ENCODE results near the gene ZNF17.
A peak's percentile ranks its signal among the peaks of the same experiment; 100 is the strongest.

Gene ZNF17

DNA sequence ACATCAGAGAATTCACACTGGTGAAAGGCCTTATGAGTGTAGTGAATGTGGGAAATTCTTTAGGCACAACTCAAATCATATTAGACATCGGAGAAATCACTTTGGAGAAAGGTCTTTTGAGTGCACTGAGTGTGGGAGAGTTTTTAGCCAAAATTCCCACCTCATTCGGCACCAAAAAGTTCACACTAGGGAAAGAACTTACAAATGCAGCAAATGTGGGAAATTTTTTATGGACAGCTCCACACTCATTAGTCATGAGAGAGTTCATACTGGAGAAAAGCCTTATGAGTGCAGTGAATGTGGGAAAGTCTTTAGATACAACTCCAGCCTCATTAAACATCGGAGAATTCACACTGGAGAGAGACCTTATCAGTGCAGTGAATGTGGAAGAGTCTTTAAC, 10.1 kb downstream of the ZNF17 start:
- no peak for DNase-seq (ENCODE audit: low read depth in 4 of 4, low spot score in 1 of 4)

DNA sequence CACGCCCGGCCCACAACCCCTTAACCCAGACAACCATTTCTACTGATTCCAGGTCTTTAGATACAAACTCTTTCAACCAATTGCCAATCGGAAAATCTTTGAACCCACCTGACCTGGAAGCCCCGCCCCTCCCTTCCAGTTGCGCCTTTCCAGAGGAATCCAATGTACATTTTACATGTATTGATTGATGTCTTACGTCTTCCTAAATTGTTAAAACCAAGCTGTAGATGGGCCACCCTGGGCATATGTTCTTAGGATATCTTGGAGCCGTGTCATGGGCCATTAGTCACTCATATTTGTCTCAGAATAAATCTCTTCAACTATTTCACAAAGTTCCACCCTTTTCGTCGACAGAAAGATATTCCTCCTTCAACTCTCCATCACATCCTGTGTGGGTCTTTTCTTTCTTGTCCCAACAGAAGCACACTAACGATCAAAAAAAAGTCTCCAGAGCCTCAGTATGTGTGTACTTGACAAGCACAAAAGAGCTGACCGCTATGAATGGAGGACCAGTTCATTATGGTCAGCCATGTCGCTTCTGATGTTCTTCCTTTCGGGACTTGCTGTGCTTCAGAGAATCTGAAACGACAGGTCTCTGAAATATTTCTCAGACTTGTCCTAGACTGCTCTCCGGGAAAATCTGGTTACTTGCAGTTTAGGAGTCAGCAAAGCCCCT, 23.6 kb downstream of the ZNF17 start:
- DNase-seq (ENCODE audit: low read depth in 4 of 4, low spot score in 1 of 4), result peak in 1 of 4 experiments; percentile 3

- peak; percentile 84 to 94 (median 92) for DNase-seq (ENCODE audit: low read depth in 4 of 4, low spot score in 1 of 4)
These were observed 24.4 kb downstream of the ZNF17 start, which contains the start of gene ZNF749 for GRCh38 chr19:57435062-57435978. TSS of gene ZNF749 (plus strand) at chr19:57435325. CDS start at chr19:57435579, 254 bp downstream.

DNA sequence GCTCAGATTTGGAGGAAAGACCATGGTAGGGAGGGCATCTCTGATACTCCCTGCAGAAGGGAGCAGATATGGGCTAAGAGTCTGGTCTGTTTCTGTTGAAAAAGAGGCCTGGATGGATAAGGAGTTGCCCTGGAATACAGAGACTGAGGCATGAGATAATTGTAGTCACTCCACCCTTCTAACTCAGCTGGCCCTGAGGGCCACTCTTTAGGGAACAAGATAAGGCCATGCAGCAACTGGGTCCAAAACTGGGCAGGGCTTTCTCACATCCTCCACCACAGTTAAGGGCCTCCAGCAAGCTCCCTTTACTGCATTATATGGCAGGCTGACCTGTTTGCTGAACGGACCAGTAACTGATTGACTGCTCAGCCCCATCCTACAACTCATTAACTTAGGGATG, 25.5 kb downstream of the ZNF17 start:
- no peak for DNase-seq (ENCODE audit: low read depth in 4 of 4, low spot score in 1 of 4)

- no peak for DNase-seq (ENCODE audit: low read depth in 4 of 4, low spot score in 1 of 4)
These were observed 27.0 kb downstream of the ZNF17 start for GRCh38 chr19:57437931-57438330.

DNA sequence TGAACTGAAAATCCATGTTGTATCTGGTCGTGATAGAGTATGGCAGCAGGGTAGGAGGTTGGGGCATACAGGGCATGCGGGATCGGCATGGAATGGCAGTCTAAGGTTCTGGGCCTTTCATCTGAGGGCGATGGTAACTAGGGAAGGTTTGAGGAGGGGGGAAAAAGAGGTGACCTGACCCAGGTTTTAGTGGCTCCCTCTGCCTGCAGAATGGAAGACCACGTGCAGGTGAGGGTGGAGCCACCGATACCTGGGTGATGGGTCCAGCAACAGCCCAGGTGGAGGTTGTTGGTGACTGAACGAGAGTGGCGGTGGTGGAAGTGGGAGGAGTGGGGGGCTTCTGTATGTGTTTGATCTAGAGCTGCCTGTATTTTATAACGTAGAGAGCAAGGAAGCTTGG, 28.0 kb downstream of the ZNF17 start:
- no peak for DNase-seq (ENCODE audit: low read depth in 4 of 4, low spot score in 1 of 4)

DNA sequence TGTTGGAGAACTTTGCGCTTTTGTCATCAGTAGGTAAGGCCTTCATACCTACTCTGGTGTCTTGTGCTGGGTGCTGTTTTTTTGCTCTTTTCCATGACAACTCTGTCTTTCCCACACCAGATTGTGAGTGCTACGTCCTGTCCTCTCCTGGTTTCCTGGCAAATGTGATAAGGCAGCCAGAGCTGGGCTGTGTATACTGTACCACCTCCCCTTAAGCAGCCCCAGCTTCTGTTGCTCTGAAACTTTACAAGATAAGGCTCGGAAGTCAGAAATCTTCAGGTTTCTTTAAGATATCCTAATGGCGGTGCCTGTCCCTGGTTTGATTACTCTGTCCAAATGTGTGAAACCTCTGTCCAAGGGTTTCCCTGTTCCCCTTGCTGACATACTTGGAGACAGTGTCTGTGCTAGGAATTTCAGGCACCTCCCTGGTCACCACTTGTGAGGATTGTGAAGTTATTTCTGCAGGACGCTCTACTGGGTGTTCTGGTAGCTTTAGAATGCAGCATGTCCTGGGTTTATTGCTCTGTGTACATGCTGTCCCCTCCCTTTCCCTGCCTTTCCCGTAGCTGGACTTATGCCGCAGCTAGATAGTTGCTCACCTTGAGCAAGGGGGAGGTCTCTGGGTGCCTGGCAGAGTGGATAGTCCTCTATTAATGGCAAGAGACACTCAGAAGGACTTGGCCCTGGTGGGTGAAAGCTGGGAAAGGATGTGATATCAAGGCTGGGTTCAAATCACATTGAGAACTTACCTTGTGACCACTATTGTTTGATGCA, 31.2 kb downstream of the ZNF17 start:
- no peak for DNase-seq (ENCODE audit: low read depth in 4 of 4, low spot score in 1 of 4)

GRCh38 chr19:57443121-57443696, 32.2 kb downstream of the ZNF17 start:
- no peak for DNase-seq (ENCODE audit: low read depth in 4 of 4, low spot score in 1 of 4)

DNA sequence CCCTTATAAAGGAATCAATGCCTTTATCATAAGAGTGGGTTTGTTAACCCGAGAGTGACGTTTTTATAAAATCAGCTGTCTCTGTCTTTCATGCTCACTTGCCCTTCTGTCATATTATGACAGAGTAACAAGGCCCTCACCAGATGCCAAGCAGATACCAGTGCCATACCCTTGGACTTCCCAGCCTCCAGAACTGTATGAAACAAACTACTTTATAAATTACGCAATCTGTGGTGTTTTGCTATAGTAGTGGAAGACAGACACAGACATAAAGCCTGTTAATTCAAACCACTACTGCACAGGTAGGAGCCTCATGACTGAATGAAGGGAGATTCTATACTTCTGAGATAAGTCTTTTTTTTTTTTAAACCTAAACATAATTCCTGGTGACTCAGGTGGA, 41.3 kb downstream of the ZNF17 start:
- no peak for DNase-seq (ENCODE audit: low read depth in 4 of 4, low spot score in 1 of 4)

DNA sequence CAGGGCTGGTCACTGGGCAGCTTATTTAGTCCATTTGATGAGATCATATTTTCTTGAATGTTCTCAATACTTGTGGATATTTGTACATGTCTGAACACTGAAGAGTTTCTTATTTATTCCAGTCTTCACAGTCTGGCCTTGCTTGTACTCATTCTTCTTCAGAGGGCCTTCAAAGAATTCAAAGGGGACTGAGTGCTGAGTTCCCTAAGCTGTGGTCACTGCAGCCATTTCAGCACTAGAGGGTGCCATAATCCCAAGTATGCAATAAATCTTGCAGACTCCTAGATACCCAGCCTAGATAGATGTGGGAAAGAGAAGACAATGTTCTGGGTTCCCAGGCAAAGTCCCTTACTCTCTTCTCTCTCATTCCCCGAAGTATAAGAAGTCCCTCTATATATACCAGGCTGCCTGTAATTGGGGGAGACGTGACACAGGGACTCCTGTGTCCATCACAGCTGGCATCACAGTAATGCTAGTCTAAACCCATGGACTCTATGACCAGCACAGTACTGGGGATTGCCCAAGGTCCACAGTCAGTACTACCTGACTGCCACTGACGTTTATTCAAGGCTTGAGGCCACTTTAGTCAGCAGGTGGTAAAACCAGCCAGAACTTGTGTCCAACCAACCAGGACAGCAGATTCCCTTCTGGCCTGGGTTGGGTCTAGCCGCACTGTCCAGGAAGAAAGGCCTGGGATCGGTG, 54.9 kb downstream of the ZNF17 start:
- DNase-seq (ENCODE audit: low read depth in 4 of 4, low spot score in 1 of 4), result no peak

GRCh38 chr19:57466489-57466888, 55.5 kb downstream of the ZNF17 start:
- DNase-seq (ENCODE audit: low read depth in 4 of 4, low spot score in 1 of 4), result no peak
